DMS 273 (cell line): ENCODE data around the gene RABEP1.

Experiments
- DNase-seq: peaks from one replicate; lab custom pipeline; 2025; ENCODE audit not compliant: unreplicated experiment; lab: John Stamatoyannopoulos, UW

The RABEP1 gene

DNA sequence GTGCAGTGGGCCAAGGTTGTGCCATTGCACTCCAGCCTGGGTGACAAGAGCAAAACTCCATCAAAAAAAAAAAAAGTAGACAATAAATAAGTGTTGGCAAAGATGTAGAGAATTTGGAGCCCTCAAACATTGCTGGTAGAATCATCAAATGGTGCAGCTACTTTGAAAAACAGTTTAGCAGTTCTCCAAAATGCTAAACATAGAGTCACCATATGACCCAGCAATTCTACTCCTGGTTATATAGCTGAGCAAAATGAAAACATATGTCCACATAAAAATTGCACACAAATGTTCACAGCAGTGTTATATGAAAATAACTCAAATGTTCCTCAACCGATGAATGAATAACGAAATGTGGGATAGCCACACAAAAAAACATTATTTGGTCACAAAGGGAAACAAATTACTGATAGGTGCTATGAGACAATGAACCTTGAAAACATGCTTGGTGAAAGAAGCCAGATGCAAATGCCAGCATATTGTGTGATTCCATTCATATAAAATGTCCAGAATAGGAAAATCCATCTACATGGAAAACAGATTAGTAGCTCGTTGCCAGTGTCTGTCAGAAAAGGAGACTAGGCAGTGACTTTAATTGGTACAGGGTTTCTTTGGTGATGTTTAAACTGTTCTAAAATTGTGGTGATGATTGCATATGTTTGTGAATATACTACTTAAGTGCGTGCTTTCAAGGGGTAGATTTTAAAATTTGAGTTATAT lies 12.7 kb upstream of the RABEP1 start:
- no peak for DNase-seq

GRCh38 chr17:5272322-5272721 lies 9.8 kb upstream of the RABEP1 start:
- DNase-seq = peak; percentile 17

DNA sequence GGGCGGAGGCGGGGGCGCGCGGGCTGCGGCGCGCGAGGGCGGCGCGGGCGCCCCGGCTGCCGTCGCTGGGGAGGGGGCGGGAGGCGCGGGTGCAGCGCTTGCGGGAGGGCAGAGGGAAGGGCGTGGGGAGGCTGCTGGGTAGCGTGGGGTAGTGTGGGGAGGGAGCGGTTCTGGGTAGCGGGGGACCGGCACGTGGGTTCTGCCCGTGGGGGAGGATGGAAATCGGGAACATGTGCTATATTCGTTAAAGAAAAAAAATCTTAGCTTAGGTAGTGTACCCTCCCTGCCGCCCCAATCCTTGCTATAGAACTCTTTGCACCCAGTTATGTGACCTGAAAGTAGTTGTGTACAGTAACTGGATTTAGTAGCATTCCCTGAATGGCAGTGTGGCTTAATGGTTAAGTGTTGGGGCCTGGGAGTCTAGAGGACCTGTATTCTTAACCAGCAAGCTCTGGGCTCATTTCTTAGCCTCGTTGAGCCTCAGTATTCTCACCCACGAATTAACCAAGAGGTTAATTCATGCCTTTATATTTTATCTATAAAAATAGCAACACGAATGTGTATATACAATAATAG lies 646 bp downstream of the RABEP1 start:
- DNase-seq = peak; percentile 66

- DNase-seq = peak; percentile 54
These were observed 1.7 kb downstream of the RABEP1 start for GRCh38 chr17:5283571-5284315.

DNA sequence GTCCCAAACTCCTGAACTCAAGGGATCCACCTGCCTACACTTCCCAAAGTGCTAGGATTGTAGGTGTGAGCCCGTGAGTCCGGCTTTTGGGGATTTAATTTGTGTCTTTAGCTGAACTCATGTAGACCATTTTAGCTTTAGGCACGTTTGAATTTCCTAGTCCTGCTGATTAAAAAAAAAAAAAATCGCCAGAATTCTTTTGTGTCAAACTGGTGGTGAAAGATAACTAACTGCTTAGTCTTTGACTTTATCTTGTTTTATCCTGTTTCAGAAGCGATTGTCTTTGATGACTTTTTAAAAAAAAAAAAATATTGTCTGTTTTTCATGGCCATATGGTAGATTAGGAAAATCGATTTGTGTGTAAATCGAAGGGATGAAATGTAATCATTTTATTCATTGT lies 2.6 kb downstream of the RABEP1 start:
- DNase-seq = no peak

DNA sequence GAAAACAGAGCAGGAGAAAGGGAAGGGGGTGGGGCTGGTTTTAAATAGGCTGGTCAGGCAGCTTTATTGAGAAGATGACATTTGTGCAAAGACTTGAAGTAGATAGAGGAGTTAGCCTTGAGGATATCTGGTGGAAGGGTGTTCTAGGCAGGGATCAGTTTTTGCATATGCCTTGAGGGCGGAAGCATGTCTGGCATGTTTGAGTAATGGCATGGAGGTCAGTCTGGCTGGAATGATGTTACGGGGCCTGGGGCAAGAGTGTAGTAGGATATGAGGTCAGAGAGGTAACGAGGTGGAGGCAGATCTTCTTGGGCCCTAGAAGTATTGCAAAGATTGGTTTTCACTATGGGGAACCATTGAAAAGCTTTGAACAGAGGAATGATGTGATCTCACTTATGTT lies 4.8 kb downstream of the RABEP1 start:
- no peak for DNase-seq

DNA sequence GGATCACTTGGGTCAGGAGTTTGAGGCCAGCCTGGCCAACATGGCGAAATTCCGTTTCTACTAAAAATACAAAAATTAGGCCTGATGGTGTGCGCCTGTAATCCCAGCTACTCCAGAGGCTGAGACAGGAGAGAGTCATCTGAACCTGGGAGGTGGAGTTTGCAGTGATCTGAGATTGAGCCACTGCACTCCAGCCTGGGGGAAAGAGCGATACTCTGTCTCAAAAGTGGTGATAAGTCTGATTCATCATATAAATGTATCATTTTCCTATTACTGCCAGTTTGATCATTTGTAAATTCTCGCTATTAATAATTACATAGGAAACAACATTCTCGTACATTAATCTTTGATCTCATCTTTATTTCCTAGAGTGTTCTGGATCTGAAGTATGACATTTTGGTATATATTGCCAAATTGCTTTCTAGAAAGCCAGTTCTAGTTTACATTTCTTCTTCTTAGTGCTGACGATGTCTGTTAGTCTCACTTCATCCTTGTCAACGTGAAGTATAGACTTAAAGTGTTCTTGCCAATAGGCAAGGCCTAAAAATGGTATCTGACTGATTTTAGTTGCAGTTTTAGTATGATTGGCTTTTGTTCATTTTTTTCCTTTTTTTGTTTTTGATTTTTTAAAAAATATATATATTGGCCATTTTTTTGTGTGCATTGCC lies 9.7 kb downstream of the RABEP1 start:
- no peak for DNase-seq

DNA sequence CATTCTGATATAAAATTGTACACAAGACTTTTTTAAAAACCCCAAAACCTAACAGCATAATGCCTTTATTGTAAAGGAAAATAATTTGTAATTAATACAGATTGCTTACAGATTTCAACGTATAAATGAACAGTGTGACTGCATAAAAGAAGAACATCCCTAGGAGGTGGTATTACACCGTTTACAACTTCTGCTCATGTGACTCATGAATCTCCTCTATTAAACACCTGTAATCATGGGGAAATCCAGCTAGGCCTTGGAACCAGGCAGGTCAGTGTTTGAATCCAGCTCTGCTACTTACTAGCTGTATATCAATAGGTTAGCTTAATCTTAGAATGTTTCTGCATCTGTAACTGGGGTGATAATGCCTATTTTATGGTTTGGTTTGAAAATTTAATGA lies 15.2 kb downstream of the RABEP1 start:
- DNase-seq = no peak

DNA sequence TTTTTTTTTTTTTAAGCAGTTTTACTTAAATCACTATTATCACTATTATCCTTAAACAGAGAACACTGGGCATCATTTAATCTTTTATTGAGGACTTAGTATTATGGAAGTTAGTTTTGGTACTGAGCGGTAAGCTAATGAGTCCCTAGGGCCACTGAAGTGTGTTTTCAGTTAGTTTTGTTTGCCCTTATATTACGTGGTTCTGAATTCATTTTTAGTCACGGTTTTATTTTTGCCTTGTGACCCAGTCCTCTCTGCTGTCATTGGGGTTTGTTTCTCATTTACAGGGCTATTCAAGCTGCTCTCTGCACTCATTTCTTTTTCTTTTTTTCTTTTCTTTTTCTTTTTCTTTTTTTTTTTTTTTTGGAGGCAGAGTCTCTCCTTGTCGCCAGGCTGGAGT lies 17.3 kb downstream of the RABEP1 start:
- no peak for DNase-seq

DNA sequence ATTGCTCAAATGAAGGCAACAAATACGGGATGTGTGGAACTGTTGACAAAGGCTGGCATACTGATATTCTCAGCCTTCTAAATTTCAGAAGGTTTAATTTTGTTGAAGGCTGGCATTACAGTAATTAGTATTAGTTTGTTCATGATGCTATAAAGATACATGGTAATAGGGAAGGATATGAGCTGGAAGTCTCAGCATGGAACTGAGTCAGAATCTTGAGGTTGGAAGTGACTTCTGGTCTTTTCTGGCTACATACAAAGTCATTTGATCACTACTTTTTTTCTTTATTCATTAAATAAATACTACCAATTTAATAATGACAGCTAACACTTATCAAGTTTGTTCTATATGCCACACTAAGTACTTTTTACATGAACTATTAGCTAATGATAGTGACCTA lies 22.6 kb downstream of the RABEP1 start:
- DNase-seq = no peak

GRCh38 chr17:5309851-5310250 lies 27.8 kb downstream of the RABEP1 start:
- DNase-seq = no peak

GRCh38 chr17:5325851-5326250 lies 43.8 kb downstream of the RABEP1 start:
- no peak for DNase-seq

GRCh38 chr17:5329784-5330557 lies 47.9 kb downstream of the RABEP1 start:
- DNase-seq = no peak

DNA sequence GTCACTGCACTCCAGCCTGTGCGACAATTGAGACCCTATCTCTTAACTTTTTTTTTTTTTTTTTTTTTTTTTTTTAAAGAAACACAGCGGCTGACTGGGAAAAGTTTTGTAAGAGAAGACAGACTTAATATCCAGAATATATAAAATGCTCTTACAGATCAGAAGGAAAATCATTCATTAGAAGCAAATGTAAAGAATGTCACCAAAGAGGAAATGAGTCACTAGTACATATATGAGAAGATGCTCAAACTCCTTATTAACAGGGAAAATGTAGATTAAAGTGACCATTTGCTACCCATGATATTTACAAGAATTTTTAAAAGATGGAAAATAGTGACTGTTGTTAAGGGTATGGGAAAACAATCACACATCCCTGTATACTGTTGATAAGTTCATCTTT lies 48.9 kb downstream of the RABEP1 start:
- no peak for DNase-seq

DNA sequence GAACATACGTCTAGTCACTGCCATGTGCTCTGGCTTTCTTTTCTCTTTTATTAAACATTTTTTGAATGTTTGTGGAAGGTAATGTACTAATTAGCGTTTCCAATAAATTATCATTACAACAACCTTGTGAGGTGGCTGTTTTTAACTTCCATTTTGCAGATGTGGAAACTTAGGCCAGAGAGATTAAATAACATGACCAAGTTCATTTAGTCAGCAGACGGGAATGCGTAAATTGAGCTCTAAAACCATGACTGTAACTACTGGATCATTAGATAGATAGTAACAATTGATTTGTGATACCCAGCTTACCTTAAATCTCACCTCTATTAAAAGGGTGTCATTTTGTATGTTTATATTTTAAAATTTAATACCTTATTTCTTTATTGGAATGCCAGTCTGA lies 49.4 kb downstream of the RABEP1 start:
- DNase-seq = no peak

GRCh38 chr17:5344914-5345313 lies 62.8 kb downstream of the RABEP1 start:
- no peak for DNase-seq

- no peak for DNase-seq
These were observed 70.7 kb downstream of the RABEP1 start for GRCh38 chr17:5352681-5353289.

DNA sequence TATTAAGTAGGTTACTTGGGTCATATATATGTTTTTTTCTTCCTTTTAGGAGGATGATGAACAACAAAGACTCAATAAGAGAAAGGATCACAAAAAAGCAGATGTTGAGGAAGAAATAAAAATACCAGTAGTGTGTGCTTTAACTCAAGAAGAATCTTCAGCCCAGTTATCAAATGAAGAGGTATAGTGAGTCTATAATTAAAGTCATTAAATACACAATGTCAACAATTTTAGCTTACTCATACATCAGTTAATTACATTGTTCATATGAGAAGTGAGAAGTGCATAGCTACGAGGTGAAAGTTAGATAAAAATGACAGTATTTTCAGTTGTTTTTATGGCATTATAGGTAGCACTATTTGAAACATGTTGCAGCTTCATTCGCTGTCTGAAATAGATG lies 72.2 kb downstream of the RABEP1 start:
- no peak for DNase-seq

DNA sequence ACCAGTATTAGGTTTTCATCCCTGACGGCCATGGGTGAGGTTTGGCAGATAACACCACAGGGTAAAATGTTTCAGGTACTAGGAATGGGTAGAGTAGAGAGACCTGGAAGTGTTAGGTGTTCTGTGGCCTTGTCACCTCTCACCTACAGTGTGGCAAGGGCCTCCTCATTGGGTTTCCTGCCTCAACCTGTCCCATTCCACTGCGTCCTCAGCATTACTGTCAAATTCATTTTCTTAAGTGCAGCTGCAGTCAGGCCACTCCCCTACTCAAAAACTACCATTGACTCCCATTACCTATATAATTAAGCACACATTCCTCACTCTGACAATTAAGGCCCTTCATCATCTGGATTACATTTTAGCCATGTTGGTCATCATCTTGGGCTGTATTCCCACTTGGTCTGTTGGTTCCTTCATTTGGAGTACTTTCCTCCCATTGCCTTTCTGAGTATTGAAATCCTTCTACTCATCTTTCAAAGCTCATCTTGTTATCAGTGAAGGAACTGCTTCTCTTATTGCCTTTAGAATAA lies 72.9 kb downstream of the RABEP1 start:
- no peak for DNase-seq

DNA sequence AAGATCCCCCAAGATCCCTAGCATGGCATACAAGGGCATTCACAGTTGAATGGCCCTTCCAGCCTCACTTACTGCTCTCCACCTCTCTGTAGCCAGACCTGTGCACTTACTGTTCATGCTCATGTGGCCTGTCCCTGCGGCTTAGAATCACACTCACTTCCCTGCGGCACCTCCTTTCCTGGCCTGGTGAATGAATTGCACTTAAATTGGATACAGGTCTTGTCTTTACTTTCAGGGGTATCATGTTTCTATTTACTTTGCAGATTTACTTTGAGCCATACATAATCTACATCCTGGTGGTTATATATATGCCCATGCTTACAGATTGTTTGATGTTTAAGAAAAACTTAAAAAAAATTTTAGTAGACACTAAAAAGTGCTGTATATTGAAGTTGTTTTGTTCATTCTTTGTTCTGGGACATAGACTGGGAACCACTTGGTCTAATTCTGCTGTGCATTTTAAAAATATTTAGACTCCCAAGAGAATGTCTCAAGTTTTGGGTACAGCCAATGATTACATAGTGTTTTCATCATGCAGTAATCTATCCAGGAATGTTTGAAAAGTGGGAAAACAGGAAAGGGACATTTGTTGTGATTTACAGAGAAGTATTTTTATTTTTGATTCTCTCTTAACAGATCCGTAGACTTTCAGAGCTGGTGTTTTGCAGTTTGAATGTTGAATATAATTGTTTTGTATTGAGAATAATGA lies 73.5 kb downstream of the RABEP1 start:
- no peak for DNase-seq
